GM18502 (cell line): ENCODE results near the gene SLC16A1.
"Not testable (repeated sequence)": the region's sequence is repeated elsewhere in the genome, so short reads cannot be mapped to it uniquely, and the experiment has no call there.

Experiments used
- ATAC-seq: cut with Tn5 transposase; IDR thresholded peaks from one replicate; pipeline ENCODE4 v1.9.1; 2021; ENCODE audit warnings: mild to moderate bottlenecking; ENCODE audit not compliant: unreplicated experiment, poor library complexity

The SLC16A1 gene

DNA sequence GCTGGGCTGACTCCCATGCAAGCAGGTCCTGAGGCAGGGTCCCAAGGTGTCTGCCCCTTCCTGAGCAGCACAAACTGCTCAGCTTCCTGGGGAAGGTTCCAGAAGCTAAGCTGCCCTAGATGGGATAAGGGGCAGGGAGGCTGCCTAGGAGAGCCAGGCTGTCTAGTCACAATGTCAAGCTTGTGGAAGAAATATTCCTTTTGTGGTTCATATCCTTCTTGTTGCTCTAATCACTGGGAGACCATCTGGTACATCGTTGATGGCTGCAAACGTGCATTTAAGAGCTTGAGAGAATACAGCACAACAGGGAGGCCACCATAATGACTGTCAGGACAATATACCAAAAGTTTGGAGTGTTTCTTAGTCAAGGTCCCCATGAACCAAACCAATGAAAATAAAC lies 67.4 kb downstream of the SLC16A1 start:
- no peak for ATAC-seq

DNA sequence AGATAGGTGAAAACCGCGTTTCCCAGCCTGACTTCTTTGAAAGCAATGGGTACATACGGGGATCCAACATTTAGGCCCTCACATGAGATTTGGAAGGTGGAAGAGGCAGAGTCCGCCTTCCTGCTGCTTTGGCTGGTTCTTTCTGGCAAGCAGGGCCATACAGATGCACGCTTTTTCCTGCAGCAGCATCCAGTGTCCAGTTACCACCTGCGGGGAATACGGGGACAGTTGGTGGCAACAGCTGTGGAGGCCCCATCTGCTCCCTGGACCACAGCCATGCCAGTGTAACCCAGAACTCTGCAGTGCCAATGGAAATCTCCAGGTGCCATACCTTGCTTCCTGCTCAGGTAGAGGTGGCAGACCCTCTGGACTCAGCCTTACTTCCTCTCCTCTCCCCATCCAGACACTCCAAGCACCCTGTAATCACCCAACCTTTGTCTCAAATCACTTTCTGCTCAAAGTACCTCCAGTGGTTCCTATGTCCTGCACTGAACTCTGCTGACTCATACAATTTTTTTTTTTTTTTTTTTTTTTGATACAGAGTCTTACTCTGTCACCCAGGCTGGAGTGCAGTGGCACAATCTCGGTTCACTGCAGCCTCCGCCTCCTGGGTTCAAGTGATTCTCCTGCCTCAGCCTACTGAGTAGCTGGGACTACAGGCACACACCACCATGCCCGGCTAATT lies 68.3 kb downstream of the SLC16A1 start:
- no peak for ATAC-seq

DNA sequence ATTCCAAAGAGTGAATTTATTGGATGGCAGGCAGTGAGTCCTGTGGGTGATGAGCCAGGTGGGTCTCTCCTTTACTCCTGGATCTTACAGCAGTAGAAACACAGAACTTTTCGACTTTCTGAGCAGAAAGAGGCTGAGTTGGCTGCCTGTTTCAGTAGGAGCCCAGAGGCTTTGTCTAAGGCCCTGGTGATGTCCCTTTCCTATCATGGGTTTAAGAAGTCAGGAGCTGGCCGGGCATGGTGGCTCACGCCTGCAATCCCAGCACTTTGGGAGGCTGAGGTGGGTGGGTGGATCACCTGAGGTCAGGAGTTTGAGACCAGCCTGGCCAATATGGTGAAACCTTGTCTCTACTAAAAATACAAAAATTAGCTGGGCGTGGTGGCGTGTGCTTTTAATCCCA lies 71.0 kb downstream of the SLC16A1 start:
- ATAC-seq, result not testable (repeated sequence)

DNA sequence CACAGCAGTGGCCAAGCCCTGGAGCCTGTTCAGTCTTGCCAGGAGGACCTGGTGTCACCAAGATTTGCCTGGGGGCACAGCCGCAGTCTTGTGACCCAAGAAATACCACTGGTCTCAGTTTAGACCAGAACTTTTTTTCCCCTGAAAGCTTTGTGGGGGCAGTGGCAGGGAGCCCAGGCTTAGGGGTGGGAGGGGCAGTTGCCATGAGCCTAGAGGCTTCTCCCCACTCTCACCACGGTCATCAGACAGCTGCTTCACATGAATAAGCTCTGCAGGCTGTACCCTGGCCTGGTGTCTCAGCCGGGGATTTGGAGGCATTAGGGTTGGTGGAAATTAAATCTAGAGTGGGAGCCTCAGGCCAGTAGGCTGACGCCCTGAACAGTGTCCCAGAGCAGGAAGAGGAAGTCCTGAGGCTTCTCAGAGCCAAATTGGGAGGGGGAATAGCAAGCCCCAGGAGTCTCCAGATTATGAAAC lies 73.7 kb downstream of the SLC16A1 start:
- no peak for ATAC-seq

DNA sequence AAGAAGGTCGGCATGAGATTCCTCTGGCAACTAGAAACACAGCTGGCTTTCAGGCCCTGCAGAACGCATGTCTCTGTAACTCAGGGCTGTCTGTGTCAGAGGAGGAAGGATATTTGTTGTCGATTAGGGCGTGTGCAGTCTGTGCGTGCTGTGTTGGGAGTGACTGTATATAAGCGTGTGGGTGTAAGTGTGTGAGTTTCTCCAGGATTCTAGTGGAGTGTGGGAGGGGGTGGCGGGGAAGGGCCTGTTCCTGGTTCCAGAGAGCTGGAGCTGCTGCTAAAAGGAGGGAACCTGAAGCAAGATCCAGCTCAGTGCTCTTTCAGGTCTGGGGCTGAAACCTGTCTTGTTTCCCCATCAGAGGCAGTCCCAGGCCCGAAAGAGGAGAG lies 74.3 kb downstream of the SLC16A1 start:
- no peak for ATAC-seq

DNA sequence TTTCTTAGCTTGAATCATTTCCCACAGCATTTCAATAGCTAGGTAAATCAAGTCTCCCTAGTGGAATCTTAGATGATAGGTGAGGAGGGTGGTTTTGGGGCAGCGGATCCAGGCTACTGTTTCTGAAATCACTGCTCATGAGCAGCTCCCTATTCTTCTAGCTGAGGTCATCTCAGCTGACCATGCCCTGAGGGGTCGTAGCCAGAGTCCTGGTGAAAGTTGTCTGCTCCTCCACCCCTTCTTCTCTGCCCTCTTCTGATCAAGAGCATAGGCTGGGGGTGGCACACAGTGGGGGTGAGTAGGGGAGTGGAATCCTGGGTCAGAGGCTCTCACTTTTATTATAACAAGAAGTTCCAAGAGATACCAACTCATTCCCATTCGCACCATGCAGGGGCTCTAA lies 76.2 kb downstream of the SLC16A1 start:
- ATAC-seq, result no peak

DNA sequence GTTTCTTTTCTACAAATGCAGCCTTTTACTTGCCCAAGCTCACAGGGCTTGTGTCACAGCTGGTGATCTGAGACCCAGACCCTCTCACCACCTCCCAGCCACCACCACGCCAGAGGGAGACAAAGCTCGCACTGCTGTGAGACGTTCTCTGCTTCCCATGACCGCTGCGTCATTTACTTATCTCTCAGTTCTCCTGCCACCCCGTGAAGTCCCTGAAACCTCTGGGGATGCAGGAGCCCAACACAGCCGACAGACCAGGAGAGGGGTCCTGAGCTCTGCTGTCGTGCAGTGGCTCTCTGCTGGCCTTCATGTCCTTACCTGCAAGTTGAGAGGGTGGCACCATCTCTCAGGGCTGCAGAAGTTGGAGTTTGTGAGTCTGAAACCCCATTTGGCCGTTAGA lies 77.7 kb downstream of the SLC16A1 start:
- no peak for ATAC-seq

DNA sequence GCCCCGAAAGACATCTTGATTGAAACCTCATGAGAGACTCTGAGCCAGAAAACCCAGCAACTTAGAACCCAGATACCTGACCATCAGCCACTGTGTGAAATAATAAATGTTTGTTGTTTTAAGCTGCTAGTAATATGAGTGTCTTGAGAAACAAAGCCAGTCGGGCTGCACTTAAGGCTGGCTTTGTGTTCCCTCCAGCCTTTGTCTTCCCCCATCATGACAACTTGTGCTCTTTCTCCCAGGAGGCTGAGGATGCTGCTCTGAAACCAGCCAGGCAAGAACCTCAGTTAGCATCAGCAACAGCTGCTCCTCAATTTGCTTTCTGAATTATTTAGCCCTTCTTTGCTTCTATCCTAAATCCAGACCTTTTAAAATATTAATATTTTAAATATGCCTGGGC lies 78.2 kb downstream of the SLC16A1 start:
- ATAC-seq, result no peak

DNA sequence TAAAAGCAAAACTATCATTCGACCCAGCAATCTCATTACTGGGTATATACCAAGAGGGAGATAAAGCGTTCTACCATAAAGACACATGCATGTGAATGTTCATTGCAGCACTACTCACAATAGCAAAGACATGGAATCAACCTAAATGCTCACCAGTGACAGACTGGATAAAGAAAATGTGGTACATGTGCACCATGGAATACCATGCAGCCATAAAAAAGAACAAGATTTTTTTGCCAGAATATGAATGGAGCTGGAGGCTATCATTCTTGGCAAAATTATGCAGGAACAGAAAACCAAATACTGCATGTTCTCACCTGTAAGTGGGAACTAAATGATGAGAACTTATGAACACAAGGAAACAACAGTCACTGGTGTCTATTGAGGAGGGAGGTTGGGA lies 79.7 kb downstream of the SLC16A1 start:
- ATAC-seq, result no peak

DNA sequence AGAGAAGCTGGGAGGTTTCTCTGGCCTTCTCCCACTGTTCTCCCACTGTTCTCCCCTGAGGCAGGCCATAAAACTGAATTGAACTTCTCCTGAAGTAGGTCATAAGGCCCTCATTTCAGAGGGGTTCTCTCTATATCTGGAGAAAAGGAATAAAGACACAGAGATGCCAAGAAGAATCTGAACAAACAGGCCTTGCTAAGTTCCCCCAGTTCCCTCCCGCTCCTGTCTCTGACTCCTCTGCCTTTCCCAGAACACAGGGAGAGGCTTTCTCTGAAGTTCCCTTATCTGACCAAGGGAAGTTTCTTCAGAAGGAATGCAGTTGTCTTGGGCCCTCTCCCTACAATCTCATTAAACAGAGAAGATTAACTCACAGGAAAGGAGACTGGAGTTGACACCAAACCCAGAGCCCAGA lies 83.4 kb downstream of the SLC16A1 start:
- no peak for ATAC-seq

DNA sequence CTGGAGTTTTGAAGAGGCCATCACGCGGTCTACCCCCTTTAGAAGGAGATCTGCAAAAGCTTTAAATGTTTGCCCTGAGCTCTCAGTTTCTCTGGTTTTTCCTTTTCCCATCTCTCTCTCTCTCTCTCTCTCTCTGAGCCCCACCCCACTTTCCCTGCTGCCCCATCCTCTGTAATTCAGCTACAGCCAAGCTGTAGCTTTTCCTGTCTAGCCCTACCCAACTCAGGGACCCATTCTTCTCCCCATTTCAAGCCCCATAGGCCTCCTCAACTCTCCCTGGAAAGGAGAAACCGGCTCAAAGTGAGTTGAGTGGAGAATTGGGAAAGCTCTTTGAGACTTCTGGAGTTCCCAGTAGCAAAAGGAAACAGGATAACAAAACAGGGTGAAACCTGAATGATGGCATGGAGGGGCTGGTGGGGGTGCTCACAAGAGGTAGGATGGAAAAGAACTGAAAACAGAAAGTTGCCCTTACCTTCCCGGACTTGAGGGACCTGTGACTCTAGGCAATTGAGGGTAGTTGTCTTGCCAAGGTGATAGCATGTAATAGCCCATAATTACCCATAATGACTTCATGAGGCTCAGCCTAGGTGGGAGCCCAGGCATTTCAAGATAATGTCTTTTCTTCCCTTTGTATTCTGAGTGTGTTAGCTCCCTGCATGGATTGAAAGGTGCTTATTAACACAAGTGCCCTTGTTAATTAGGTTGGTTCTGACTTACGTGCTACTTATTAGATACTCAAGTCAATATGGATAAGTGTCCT lies 84.9 kb downstream of the SLC16A1 start:
- ATAC-seq, result no peak

DNA sequence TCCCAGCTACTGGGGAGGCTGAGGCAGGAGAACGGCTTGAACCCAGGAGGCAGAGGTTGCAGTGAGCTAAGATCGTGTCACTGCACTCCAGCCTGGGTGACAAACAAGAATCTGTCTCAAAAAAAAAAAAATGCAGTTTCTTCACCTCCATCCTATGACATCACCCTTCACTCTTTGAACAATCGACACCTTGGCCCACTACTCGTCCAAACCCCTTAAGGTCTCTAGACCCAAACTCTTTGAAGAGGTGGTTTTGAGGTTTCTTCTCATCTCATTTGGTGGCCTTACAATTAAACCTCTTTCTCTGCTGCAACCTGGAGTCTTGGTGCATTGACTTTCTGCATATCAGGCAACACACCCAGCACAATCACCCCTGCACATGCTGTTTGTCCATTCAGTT lies 86.1 kb downstream of the SLC16A1 start:
- ATAC-seq, result no peak

DNA sequence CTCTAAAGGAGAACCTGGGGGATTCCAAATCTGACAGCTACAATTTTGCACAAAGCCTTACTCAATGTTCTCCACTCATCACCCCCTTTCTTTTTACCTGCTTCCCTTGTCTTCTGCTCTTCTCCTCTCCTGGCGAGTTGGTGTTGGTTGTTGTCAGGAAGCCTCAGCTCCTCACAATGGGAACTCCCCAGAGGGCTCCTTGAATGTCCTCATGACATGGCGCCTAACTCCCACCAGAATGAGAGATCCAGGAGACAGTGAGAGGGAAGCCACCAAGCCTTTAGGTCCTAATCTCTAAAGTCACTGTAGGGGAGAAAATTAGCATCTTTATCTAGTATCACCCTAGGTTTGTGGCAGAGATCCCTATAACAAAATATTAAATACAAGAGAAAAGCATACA lies 87.8 kb downstream of the SLC16A1 start:
- ATAC-seq, result no peak

DNA sequence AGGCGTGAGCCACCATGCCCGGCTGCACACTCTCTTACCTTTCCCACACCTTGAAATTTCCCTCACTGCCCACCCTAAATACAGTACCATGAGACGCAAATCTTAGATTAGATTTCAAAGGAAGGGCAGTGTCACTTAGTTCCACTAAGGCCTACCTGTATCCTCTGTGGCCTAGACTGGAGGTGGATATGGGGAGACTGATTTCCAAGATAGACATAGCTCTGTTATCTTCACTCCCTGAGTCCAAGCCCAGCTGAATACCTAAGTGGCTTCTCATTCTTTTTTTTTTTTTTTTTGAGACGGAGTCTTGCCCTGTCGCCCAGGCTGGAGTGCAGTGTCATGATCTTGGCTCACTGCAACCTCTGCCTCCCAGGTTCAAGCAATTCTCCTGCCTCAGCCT lies 89.0 kb downstream of the SLC16A1 start:
- ATAC-seq, result no peak

DNA sequence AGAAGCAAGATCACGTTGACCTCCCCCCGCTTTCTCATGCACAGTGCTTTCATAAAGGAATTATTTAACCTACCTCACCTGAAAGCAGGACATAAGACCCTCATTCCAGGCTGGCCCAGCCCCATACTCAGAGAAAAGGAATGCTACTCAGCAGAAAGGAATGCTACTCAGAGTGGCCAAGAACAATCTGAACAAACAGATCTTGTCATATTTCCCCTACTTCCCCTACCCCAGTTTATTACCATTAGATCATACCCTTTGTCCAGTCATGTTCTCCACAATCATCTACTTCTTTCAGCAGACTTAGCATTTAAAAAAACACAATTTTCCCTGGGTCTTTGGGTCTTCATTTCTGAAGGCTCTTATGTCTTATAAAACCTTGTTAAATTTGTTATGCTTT lies 89.8 kb downstream of the SLC16A1 start:
- ATAC-seq, result no peak

DNA sequence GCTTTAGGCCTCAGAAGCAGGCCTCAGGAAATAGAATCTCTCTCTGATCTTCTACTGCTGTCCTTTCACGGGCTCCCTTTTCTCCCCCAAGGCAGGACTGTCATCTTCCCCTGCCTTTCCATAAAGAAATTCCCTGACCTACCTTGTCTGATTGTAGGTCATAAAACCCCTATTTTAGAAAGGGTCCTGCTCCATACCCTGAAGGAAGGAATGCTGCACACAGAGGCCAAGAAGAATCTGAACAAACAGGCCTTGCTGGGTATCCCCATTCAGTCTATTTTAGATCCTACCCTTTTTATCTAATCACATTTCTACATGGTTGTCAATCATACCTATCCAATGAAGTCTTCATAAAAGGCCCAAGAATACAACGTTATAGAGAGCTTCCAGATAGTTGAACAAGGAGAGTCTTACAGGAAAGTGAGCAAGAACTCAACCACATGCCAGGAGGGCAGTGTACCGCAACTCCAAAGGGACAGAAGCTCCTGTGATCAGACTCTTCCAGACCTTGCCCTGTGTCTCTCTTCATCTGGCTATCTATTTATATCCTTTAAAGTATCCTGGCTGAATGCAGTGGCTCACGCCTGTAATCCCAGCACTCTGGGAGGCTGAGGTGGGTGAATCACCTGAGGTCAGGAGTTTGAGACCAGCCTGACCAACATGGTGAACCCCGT lies 93.1 kb downstream of the SLC16A1 start:
- ATAC-seq, result no peak
